Heart left ventricle (tissue), 13 donors: ENCODE data around the gene BTNL2.

Source experiments
- CTCF ChIP-seq, 12 donors: fragments of 200-600 bp; sonication (generic) in 4 of 12; IDR thresholded peaks; one replicate each; pipeline versions ENCODE4 v1.5.0 to v1.8.0; 2018 to 2022; ENCODE audit warnings: antibody characterized with exemption in 12 of 12, mild to moderate bottlenecking in 5 of 12
- POLR2A ChIP-seq, 2 donors: fragments of 450-650 bp; IDR thresholded peaks; one replicate each; pipeline ENCODE4 v1.6.1; 2017; ENCODE audit warnings: antibody characterized with exemption in 2 of 2, mild to moderate bottlenecking in 2 of 2, moderate library complexity in 2 of 2
- donor health status: ischemic (EF 13 %, LVEDD 7.1; RV severe dilation, severe dysfunction).
- donor health status: DM: no; HTN: yes; CAD: no.
- donor health status: DM: no; HTN: no; CAD: no.
- donor health status: ischemic (EF 25% LVEDD 6.9; RV normal size, moderate dysfunction).
- donor health status: ischemic (EF 25% LVEDD 5.7; RV mildly dilated, moderate dysfunction).
- donor health status: ischemic (EF 35%, LVEDD 5.7; RV mildly dilated, moderate dysfunction).
- donor health status: nonischemic (EF 11% LVEDD 7.7; RV severe dilation, severe dysfunction).
- donor health status: DM: yes; HTN: yes; CAD: no.
- donor health status: PGD.
- donor health status: ischemic (EF 29% LVEDD 5.4; RV normal size, mild dysfunction).
- donor health status: nonischemic (EF 23%, LVEDD 6.1; RV moderate dilation, normal function).

- no peak for TF ChIP-seq CTCF (IDR thresholded peaks at IDR 0.05)
- no peak for TF ChIP-seq POLR2A (IDR thresholded peaks at IDR 0.05)
These were observed 31.0 kb downstream of the BTNL2 start for GRCh38 chr6:32375739-32376529.
